CD14-positive monocyte (primary cell): Measurements from ENCODE around the gene FGF4. TPM values are rescaled to one million over a fixed set of nuclear protein-coding genes. Genes with fewer than 3 reads are reported as not detected.

Experiments used
- DNase-seq, 3 donors: peaks; one replicate each; pipeline ENCODE4 v3.0.0-alpha.2; 2011 to 2022
- H2AFZ ChIP-seq: 2 replicates; pipeline ENCODE4 v1.6.0; 2012; ENCODE audit warnings: mild to moderate bottlenecking, low read depth, low read length, inconsistent platforms; ENCODE audit not compliant: insufficient read depth, poor library complexity, severe bottlenecking
- H3K27ac ChIP-seq, 2 donors: 1 replicate in 1 of 2; 2 replicates in 1 of 2; pipeline ENCODE4 v1.5.1; 2012 to 2013; ENCODE audit warnings: low read length in 2 of 2, control low read depth in 1 of 2, inconsistent platforms in 1 of 2, low read depth in 1 of 2, mild to moderate bottlenecking in 1 of 2
- H3K27me3 ChIP-seq, 2 donors: one replicate each; pipeline versions ENCODE4 v1.6.0 to v1.6.1; 2011 to 2013; ENCODE audit warnings: low read length in 2 of 2; ENCODE audit not compliant: control insufficient read depth in 2 of 2, insufficient read depth in 2 of 2
- H3K36me3 ChIP-seq, 2 donors: replicated peaks in 1 of 2; 1 replicate in 1 of 2; 2 replicates in 1 of 2; pipeline versions ENCODE4 v1.5.1 to v1.6.1; 2012 to 2013; ENCODE audit warnings: low read length in 2 of 2, control low read depth in 1 of 2, inconsistent platforms in 1 of 2, mild to moderate bottlenecking in 1 of 2; ENCODE audit not compliant: insufficient read depth in 2 of 2, control insufficient read depth in 1 of 2
- H3K4me1 ChIP-seq, 2 donors: 1 replicate in 1 of 2; 2 replicates in 1 of 2; pipeline versions ENCODE4 v1.5.1 to v1.6.1; 2012 to 2013; ENCODE audit warnings: low read length in 2 of 2, control low read depth in 1 of 2, inconsistent platforms in 1 of 2, mild to moderate bottlenecking in 1 of 2, moderate library complexity in 1 of 2; ENCODE audit not compliant: insufficient read depth in 2 of 2, control insufficient read depth in 1 of 2
- H3K4me2 ChIP-seq: replicated peaks from 2 replicates; pipeline ENCODE3; 2012; ENCODE audit warnings: low read length, moderate library complexity, mild to moderate bottlenecking; ENCODE audit not compliant: poor library complexity, severe bottlenecking; ENCODE audit errors: extremely low read depth
- H3K4me3 ChIP-seq, 3 experiments: fragments of 200-600 bp in 1 of 3; sonication (generic) in 1 of 3; replicated peaks in 1 of 3; 1 replicate in 2 of 3; 2 replicates in 1 of 3; pipeline ENCODE4 v1.5.1; 2011 to 2013; ENCODE audit warnings: low read length in 3 of 3, mild to moderate bottlenecking in 3 of 3, control low read depth in 2 of 3, low read depth in 2 of 3, inconsistent platforms in 1 of 3, moderate library complexity in 1 of 3
- H3K79me2 ChIP-seq: 2 replicates; pipeline ENCODE4 v1.6.0; 2012; ENCODE audit warnings: mild to moderate bottlenecking, control low read depth, inconsistent platforms, low read length, moderate library complexity; ENCODE audit not compliant: insufficient read depth
- H3K9ac ChIP-seq: 2 replicates; pipeline ENCODE4 v1.6.0; 2017; ENCODE audit warnings: low read length, mild to moderate bottlenecking; ENCODE audit not compliant: insufficient read depth, poor library complexity, severe bottlenecking
- H3K9me3 ChIP-seq, 2 donors: replicated peaks in 1 of 2; 1 replicate in 1 of 2; 2 replicates in 1 of 2; pipeline versions ENCODE4 v1.5.1 to v1.6.1; 2012 to 2013; ENCODE audit warnings: low read length in 2 of 2, control low read depth in 1 of 2; ENCODE audit not compliant: control insufficient read depth in 1 of 2, insufficient read depth in 1 of 2
- H4K20me1 ChIP-seq: 2 replicates; pipeline ENCODE4 v1.6.0; 2012; ENCODE audit warnings: mild to moderate bottlenecking, low read length, control low read depth, moderate library complexity; ENCODE audit not compliant: insufficient read depth
- H3K27ac Mint-ChIP-seq, 7 donors: one replicate each; pipeline ENCODE4 v1.8.0; 2020; ENCODE audit warnings: mild to moderate bottlenecking in 7 of 7, mixed read lengths in 7 of 7, moderate library complexity in 6 of 7, inconsistent platforms in 2 of 7
- H3K27me3 Mint-ChIP-seq, 3 donors: one replicate each; pipeline ENCODE4 v1.8.0; 2021 to 2022; ENCODE audit warnings: low read depth in 3 of 3, mild to moderate bottlenecking in 3 of 3, mixed read lengths in 3 of 3, moderate library complexity in 3 of 3, inconsistent platforms in 1 of 3
- H3K36me3 Mint-ChIP-seq, 2 donors: one replicate each; pipeline ENCODE4 v1.8.0; 2020; ENCODE audit warnings: mixed read lengths in 2 of 2, inconsistent platforms in 1 of 2, mild to moderate bottlenecking in 1 of 2
- H3K4me1 Mint-ChIP-seq: one replicate; pipeline ENCODE4 v1.8.0; 2020; ENCODE audit warnings: mild to moderate bottlenecking, mixed read lengths
- H3K4me3 Mint-ChIP-seq, 2 donors: one replicate each; pipeline ENCODE4 v1.8.0; 2020; ENCODE audit warnings: mild to moderate bottlenecking in 2 of 2, mixed read lengths in 2 of 2, moderate library complexity in 1 of 2
- H3K9me3 Mint-ChIP-seq, 7 donors: one replicate each; pipeline ENCODE4 v1.8.0; 2020 to 2022; ENCODE audit warnings: mixed read lengths in 7 of 7, mild to moderate bottlenecking in 6 of 7, moderate library complexity in 6 of 7, inconsistent platforms in 2 of 7
- CTCF ChIP-seq: fragments of 200-600 bp; IDR thresholded peaks from one replicate; pipeline ENCODE4 v1.8.0; 2022; ENCODE audit warnings: antibody characterized with exemption, mild to moderate bottlenecking
- WGBS: methylation state at CpG from one replicate; pipeline ENCODE4 v1.1.5; 2013; ENCODE audit warnings: missing lambda C conversion rate; ENCODE audit not compliant: insufficient coverage; 5-methylcytosine and 5-hydroxymethylcytosine counted together
- intact Hi-C, 2 donors: fragments of 100-400 bp; cut with micrococcal nuclease; formaldehyde crosslinking; loops; one replicate each; pipeline versions ENCODE4 v1.15.0 to v1.15.1; 2023
- polyA plus RNA-seq, 3 donors: library from polyadenylated mRNA; depleted of rRNA in 1 of 3; unstranded in 2 of 3; stranded (reverse) in 1 of 3; fragments of 300-500 nt in 2 of 3; fragments of >200 nt in 1 of 3; fragmentation: Illumina TruSeq in 2 of 3; gene quantifications; 1 replicate in 2 of 3; 2 replicates in 1 of 3; pipeline ENCODE4 v1.2.3, GENCODE V29; 2012 to 2021

Gene FGF4
- polyA plus RNA-seq, 3 donors = not detected

GRCh38 chr11:69788956-69789355, 13.8 kb upstream of the FGF4 start:
- no peak for DNase-seq
- Histone ChIP-seq H3K4me3 (no peak overlapping the region), H3K27me3 (no peaks in the 10 kb centered on the region), H3K4me1 (no peaks in the 10 kb centered on the region), H3K27ac (no peak overlapping the region), H3K36me3 (no peaks in the 10 kb centered on the region), H3K79me2 (no peaks in the 10 kb centered on the region), H2AFZ (no peak overlapping the region), H3K9me3 (no peaks in the 10 kb centered on the region), H4K20me1 (no peaks in the 10 kb centered on the region), H3K9ac (no peak overlapping the region), H3K4me2 (no peak overlapping the region)
- H3K9me3 Mint-ChIP-seq = peaks cover 0 to 2% (median 0%) of the 10 kb centered on the region in 7 donors
- intact Hi-C loops = no loop called here
- TF ChIP-seq CTCF = no peak
- H3K36me3 Mint-ChIP-seq = no peaks in the 10 kb centered on the region
- no peaks in the 10 kb centered on the region for H3K4me1 Mint-ChIP-seq
- WGBS = 88% methylated on average over 10 of the region's 11 CpGs
- no peak overlapping the region for H3K4me3 Mint-ChIP-seq
- peaks cover 6 to 7% (median 6%) of the 10 kb centered on the region in 3 donors for H3K27me3 Mint-ChIP-seq
- H3K27ac Mint-ChIP-seq = no peak overlapping the region

- Mint-ChIP-seq H3K4me1 (no peaks in the 10 kb centered on the region), H3K9me3 (peaks cover 0 to 2% (median 0%) of the 10 kb centered on the region in 7 donors), H3K4me3 (no peak overlapping the region), H3K27ac (no peak overlapping the region), H3K36me3 (no peaks in the 10 kb centered on the region), H3K27me3 (peaks cover 4 to 7% (median 6%) of the 10 kb centered on the region in 3 donors)
- DNase-seq = no peak
- WGBS = 80% methylated on average over 9 of the region's 10 CpGs
- H4K20me1 ChIP-seq = no peaks in the 10 kb centered on the region
- H3K79me2 ChIP-seq = no peaks in the 10 kb centered on the region
- intact Hi-C loops = no loop called here
- no peaks in the 10 kb centered on the region for H3K4me1 ChIP-seq
- H3K9ac ChIP-seq = no peak overlapping the region
- no peak overlapping the region for H3K27ac ChIP-seq
- no peaks in the 10 kb centered on the region for H3K27me3 ChIP-seq
- no peak overlapping the region for H3K4me3 ChIP-seq
- H3K9me3 ChIP-seq = no peaks in the 10 kb centered on the region
- no peak overlapping the region for H2AFZ ChIP-seq
- TF ChIP-seq CTCF = no peak
- H3K4me2 ChIP-seq = no peak overlapping the region
- H3K36me3 ChIP-seq = no peaks in the 10 kb centered on the region
Measured at GRCh38 chr11:69787906-69788305, 12.8 kb upstream of the FGF4 start.
